MV-4-11 (cell line): ENCODE data around the gene CDC42BPB.

ENCODE experiments used
- DNase-seq: peaks from one replicate; lab custom pipeline; 2025; lab: John Stamatoyannopoulos, UW

CDC42BPB gene

GRCh38 chr14:103057372-103058163 lies at the start of gene CDC42BPB:
Gene CDC42BPB, minus strand, starts transcription at chr14:103057549. Its CDS starts 376 bp downstream, at chr14:103057173.
- DNase-seq, result peak; percentile 51

GRCh38 chr14:103105580-103106150 lies 48.3 kb upstream of the CDC42BPB start:
- DNase-seq, result no peak

GRCh38 chr14:103104654-103105452 lies 47.5 kb upstream of the CDC42BPB start:
- DNase-seq, result peak; percentile 34

GRCh38 chr14:103104389-103104653 lies 47.0 kb upstream of the CDC42BPB start:
- DNase-seq, result no peak

GRCh38 chr14:103103461-103104388 lies 46.4 kb upstream of the CDC42BPB start:
- peak; percentile 40 for DNase-seq

GRCh38 chr14:103102689-103103260 lies 45.4 kb upstream of the CDC42BPB start:
- DNase-seq, result no peak

- DNase-seq, result no peak
Measured at GRCh38 chr14:103101963-103102688, 44.8 kb upstream of the CDC42BPB start.

- no peak for DNase-seq
Measured at GRCh38 chr14:103101257-103101962, 44.1 kb upstream of the CDC42BPB start.

- DNase-seq, result no peak
Measured at GRCh38 chr14:103100281-103101121, 43.2 kb upstream of the CDC42BPB start.

GRCh38 chr14:103099733-103100280 lies 42.5 kb upstream of the CDC42BPB start:
- DNase-seq, result no peak

GRCh38 chr14:103099081-103099732 lies 41.9 kb upstream of the CDC42BPB start:
- DNase-seq, result no peak

GRCh38 chr14:103097994-103098957 lies 40.9 kb upstream of the CDC42BPB start:
- DNase-seq, result no peak

- no peak for DNase-seq
Measured at GRCh38 chr14:103097244-103097993, 40.1 kb upstream of the CDC42BPB start.

GRCh38 chr14:103096387-103096786 lies 39.0 kb upstream of the CDC42BPB start:
- no peak for DNase-seq

GRCh38 chr14:103095210-103095778 lies 37.9 kb upstream of the CDC42BPB start:
- DNase-seq, result no peak
